Cardiac muscle cell (in vitro differentiated cells and primary cell): Measurements from ENCODE around the gene ZC3H12A. TPM values are rescaled to one million over a fixed set of nuclear protein-coding genes. Genes with fewer than 3 reads are reported as not detected.

Experiments
- DNase-seq, 2 donors: peaks; one replicate each; pipeline versions ENCODE4 v3.0.0 to v3.0.0-alpha.2; 2010 to 2017; ENCODE audit warnings: low read depth in 1 of 2, low spot score in 1 of 2
- H3K27ac ChIP-seq: fragments of 200-600 bp; sonication (generic); 2 replicates; pipeline ENCODE4 v1.5.1; 2016
- H3K27me3 ChIP-seq: fragments of 200-600 bp; sonication (generic); 2 replicates; pipeline ENCODE4 v1.6.0; 2016; ENCODE audit warnings: control low read depth
- H3K36me3 ChIP-seq: fragments of 200-600 bp; sonication (generic); 2 replicates; pipeline ENCODE4 v1.5.1; 2016; ENCODE audit warnings: control low read depth
- H3K4me1 ChIP-seq: fragments of 200-600 bp; sonication (generic); 2 replicates; pipeline ENCODE4 v1.8.1; 2017; ENCODE audit warnings: low read depth, mild to moderate bottlenecking, mixed run types
- H3K4me3 ChIP-seq: fragments of 200-600 bp; sonication (generic); 2 replicates; pipeline ENCODE4 v1.5.1; 2016; ENCODE audit warnings: mild to moderate bottlenecking
- H3K9me3 ChIP-seq: fragments of 200-600 bp; sonication (generic); 2 replicates; pipeline ENCODE4 v1.5.1; 2017; ENCODE audit warnings: low read depth, mild to moderate bottlenecking, control low read depth
- CTCF ChIP-seq: IDR thresholded peaks from 2 replicates; pipeline ENCODE4 v1.5.1; 2012; ENCODE audit warnings: low read depth, mild to moderate bottlenecking, low read length
- polyA plus RNA-seq: library from polyadenylated mRNA; unstranded; fragments of >200 nt; fragmentation: Nextera tagmentation; extraction: Ambion mirVana; gene quantifications from 2 replicates; pipeline ENCODE4 v1.2.1, GENCODE V29; 2016
- total RNA-seq: library from RNA; depleted of rRNA; stranded (reverse); fragments of >200 nt; gene quantifications from 2 replicates; pipeline ENCODE4 v1.2.3, GENCODE V29; 2016

ZC3H12A gene
- total and polyA plus RNA-seq, 2 experiments from 2014 or later = 5.2 to 14.0 TPM

DNA sequence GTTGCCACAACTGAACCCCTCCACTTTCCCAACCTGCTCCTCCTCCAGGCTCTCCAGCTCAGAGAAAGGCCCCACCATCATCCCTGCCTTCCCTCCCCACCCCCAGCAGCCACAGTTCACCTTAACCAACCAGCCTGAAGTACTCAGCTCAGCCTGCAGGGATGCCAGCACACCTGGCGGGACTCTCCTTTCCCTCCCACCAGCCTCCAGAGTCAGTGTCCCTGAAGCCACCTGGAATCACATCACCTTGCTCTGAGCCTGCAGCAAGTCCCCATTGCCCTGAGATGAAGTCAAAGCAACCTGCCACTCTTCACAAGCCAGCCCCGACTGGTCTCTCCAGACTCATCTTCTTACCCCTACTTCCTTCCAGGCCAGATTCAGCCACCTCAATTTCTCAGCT lies 26.2 kb upstream of the ZC3H12A start:
- no peak overlapping the region for H3K27ac ChIP-seq
- H3K4me3 ChIP-seq = no peak overlapping the region
- TF ChIP-seq CTCF = no peak
- H3K4me1 ChIP-seq = no peaks in the 10 kb centered on the region
- no peaks in the 10 kb centered on the region for H3K36me3 ChIP-seq
- H3K27me3 ChIP-seq = peaks cover 42% of the 10 kb centered on the region
- no peaks in the 10 kb centered on the region for H3K9me3 ChIP-seq
- no peak for DNase-seq

DNA sequence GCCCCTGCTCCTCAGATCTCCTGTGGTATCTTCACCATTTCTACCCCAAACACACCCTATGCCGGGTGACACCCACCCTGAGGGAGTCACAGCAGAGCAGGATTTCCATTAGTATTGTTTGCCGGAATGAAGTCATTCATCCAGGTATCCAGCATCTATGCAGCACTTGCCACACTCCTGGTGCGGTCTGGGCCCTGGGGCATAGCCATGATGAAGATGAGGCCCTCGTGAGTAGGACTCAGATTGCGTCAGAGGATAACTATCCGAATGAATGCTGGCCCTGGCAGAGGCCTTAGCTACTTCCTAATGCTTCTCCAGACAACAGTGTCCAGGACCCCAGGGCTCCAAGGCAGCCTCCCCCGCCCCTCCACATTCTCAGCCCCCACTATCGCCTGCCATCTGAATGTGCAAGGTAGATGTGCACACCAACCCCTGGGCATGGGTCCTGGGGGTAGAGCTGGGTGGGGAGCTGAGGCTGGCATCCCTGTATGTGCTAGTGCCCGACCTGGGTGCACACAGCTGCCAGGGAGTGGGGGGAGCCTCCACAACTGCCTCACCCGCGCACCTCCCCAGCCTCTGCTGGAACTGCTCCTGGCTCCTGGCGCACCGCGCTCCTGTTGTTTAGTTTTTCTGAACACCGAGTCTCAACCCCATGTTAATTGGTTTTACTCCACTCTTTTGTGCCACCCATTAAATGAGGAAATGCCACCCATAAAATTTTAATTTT lies 25.5 kb upstream of the ZC3H12A start:
- TF ChIP-seq CTCF = no peak
- Histone ChIP-seq H3K4me3 (no peak overlapping the region), H3K27me3 (peaks cover 39% of the 10 kb centered on the region), H3K36me3 (no peaks in the 10 kb centered on the region), H3K27ac (no peak overlapping the region), H3K4me1 (no peaks in the 10 kb centered on the region), H3K9me3 (no peaks in the 10 kb centered on the region)
- DNase-seq = no peak

- H3K4me1 ChIP-seq = no peaks in the 10 kb centered on the region
- DNase-seq = no peak
- TF ChIP-seq CTCF = no peak
- H3K9me3 ChIP-seq = no peaks in the 10 kb centered on the region
- peaks cover 39% of the 10 kb centered on the region for H3K27me3 ChIP-seq
- no peak overlapping the region for H3K27ac ChIP-seq
- no peak overlapping the region for H3K4me3 ChIP-seq
- no peaks in the 10 kb centered on the region for H3K36me3 ChIP-seq
These were observed 24.4 kb upstream of the ZC3H12A start for GRCh38 chr1:37449936-37450335.

- Histone ChIP-seq H3K27ac (no peak overlapping the region), H3K4me3 (no peak overlapping the region)
- DNase-seq = no peak
These were observed 22.0 kb upstream of the ZC3H12A start for GRCh38 chr1:37452416-37452815.

GRCh38 chr1:37453647-37454046 lies 20.7 kb upstream of the ZC3H12A start:
- H3K27ac ChIP-seq = no peak overlapping the region
- DNase-seq = no peak
- no peaks in the 10 kb centered on the region for H3K4me1 ChIP-seq
- TF ChIP-seq CTCF = no peak
- H3K4me3 ChIP-seq = no peak overlapping the region
- peaks cover 17% of the 10 kb centered on the region for H3K27me3 ChIP-seq
- no peaks in the 10 kb centered on the region for H3K9me3 ChIP-seq
- no peaks in the 10 kb centered on the region for H3K36me3 ChIP-seq

More at GRCh38 chr1:37452416-37452815, 22.0 kb upstream of the ZC3H12A start:
- Histone ChIP-seq H3K27me3 (peaks cover 25% of the 10 kb centered on the region), H3K4me1 (no peaks in the 10 kb centered on the region), H3K9me3 (no peaks in the 10 kb centered on the region), H3K36me3 (no peaks in the 10 kb centered on the region)
- TF ChIP-seq CTCF = no peak
